Suprapubic skin (tissue), 4 donors: ENCODE measurements around the gene SBNO2.

Experiments used
- CTCF ChIP-seq, 2 donors: fragments of 200-600 bp in 1 of 2; fragments of 450-650 bp in 1 of 2; sonication (generic) in 1 of 2; IDR thresholded peaks; one replicate each; pipeline ENCODE4 v1.5.1; 2016 to 2019; ENCODE audit warnings: antibody characterized with exemption in 2 of 2, mild to moderate bottlenecking in 1 of 2, moderate library complexity in 1 of 2
- POLR2A ChIP-seq, 2 donors: fragments of 450-650 bp; IDR thresholded peaks; one replicate each; pipeline ENCODE4 v1.6.1; 2017; ENCODE audit warnings: antibody characterized with exemption in 2 of 2, mild to moderate bottlenecking in 2 of 2, moderate library complexity in 2 of 2
- POLR2AphosphoS5 ChIP-seq, 3 donors: sonication (generic); formaldehyde crosslinking; IDR thresholded peaks; one replicate each; pipeline ENCODE4 v1.6.1; 2017; ENCODE audit warnings: antibody characterized with exemption in 3 of 3

- TF ChIP-seq POLR2A (IDR thresholded peaks at IDR 0.05) (no peak), CTCF (IDR thresholded peaks at IDR 0.05) (no peak), POLR2AphosphoS5 (IDR thresholded peaks at IDR 0.05) (no peak)
Measured at GRCh38 chr19:1168572-1169410, 5.3 kb downstream of the SBNO2 start.
